Islet precursor cell (in vitro differentiated cells): ENCODE data around the gene GRIN2C.

ENCODE experiments used
- DNase-seq: peaks from one replicate; pipeline ENCODE4 v3.0.0-alpha.2; 2018

Gene GRIN2C

GRCh38 chr17:74796211-74796610 is 63.5 kb downstream of the GRIN2C start:
- no peak for DNase-seq

GRCh38 chr17:74795327-74796020 is 64.2 kb downstream of the GRIN2C start:
- no peak for DNase-seq

GRCh38 chr17:74792586-74793105 is 67.0 kb downstream of the GRIN2C start:
- DNase-seq, result no peak
